NCI-H1417 treated with DMSO at 0.1 percent for 48 hours (cell line): Measurements from ENCODE around the gene STYXL1.

Experiments used
- DNase-seq: peaks from one replicate; lab custom pipeline; 2025; lab: John Stamatoyannopoulos, UW

STYXL1 gene

DNA sequence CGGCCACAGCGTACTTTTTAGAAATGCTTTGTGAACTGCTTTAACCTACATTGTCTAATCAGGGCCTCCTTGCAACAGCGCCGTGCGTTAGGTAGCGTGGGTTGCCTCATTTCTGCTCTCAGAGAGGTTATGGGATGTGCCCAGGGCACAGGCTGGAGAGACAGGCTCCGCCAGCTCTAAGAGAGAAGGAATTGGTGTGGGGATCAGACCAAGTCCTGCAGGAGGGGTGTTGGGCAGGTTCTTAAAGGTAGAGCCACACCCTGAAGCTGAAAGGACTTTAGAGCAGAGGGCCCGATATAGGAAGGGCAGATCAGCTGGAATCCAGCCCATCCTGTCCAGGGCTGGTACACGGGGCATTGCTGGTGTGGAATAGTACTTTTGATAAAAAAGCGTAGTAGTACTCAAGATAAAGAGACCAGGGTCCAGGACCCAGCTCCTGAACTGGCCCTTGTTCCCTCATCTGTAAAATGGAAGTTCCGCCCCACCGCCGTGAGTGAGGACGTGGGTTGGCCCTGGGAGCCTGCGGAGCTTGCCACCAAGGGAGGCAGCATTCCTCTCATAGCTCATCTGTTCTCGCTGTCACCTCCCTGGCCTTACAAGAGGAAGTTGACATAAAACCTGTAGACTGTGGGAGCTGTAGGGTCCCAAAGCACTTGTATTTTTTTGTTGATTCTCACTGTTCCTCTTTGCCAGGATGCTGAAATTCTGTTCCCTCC lies 90.6 kb downstream of the STYXL1 start:
- no peak for DNase-seq

DNA sequence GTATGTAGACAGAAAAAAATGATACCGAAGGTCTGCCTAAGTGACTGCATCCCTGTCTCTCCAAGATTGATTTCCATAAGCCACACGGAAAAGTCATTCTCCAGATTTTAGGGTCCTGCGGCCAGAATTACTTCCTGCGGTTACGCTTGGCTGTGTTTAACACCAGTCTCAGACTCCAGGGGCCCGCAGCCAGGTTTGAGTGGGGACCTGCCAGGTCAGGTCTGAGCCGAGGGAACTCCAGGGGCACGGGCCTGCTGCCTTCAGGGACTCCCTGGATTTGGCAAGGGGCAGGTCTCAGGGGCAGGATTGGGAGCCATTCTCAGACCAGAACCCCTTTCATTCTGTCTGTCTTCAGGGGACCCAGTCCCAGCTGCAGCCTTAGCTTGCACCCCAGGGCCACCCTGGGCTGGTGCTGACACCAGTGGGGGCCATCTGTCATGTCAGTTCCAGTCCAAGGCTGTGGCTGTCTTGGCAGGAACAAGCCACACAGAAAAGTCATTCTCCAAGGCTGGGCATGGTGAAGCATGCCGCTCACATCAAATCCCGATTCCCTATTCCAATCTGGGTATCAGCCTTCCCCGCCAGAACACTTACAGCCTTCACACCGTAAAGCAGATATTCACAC lies 92.4 kb downstream of the STYXL1 start:
- DNase-seq = no peak

DNA sequence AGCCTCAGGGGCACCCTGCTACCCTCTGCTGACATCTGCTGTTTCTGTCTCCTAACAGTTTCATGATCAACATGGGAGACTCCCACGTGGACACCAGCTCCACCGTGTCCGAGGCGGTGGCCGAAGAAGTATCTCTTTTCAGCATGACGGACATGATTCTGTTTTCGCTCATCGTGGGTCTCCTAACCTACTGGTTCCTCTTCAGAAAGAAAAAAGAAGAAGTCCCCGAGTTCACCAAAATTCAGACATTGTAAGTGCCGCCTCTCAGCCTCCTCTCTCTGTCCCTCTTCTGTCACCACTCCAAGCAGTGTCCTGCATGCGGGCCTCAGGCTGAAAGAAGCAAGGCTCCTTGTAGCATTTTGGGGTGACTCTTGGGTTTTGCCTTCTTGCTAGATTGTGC lies 93.9 kb downstream of the STYXL1 start:
- no peak for DNase-seq

DNA sequence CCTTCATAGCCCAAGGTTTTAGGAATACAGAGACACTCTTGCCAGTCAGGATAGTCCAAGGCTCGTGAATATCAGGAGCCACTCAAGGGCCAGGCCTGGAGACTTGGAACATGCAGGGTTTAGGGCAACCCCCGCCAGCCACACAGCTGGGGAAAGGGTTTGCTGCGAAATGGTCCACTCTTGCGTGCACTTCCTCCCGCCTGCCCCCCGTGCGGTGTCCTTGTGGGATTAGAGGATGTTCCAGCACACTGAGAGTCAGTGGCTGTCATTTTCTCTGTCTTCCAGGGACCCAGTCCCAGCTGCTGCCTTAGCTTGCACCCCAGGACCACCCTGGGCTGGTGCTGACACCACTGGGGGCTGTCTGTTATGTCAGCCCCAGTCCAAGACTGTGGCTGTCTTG lies 94.4 kb downstream of the STYXL1 start:
- no peak for DNase-seq

DNA sequence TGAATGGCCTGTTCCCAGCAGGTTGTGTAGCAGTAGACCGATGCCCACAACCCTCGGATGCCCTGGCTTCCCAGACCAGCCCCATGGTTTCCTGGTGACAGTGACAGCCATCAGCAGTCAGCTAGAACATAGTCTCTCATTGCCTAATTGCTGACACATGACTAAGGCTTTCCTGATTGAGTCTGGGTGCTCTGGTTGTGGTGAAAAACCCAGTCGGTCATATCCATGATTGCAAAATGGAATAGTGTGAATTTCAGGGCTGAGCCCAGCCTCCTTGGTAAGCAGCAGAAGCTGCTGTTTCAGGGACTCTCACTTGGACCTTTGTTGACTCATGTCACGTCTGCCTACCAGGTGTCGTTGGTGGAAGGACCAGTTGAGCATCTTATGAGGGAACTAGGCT lies 96.3 kb downstream of the STYXL1 start:
- no peak for DNase-seq

DNA sequence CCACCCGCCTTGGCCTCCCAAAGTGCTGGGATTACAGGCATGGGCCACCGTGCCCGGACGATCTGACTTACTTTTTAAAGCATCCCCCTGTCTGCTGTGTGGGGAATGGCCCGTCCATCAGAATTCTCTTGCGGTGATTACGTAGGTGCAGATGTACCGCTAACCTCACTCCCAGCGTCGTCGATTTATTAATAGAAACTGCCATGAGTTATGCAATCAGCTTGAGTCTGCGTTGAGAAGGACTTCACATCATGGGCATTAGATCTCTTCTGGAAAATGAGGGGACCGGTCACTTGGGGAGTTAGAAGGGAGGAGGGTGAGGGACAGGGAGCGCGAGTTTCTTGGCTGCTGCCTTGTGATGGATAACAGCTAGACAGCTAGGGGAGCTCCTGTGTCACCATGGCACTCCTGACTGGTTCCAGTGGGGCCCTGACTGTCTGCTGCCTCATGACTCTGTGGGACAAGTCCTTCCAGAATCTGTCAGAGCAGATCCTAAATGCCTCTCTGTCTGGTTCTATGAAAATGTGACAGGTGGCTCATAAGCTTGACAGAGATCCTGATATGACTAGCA lies 97.6 kb downstream of the STYXL1 start:
- no peak for DNase-seq

DNA sequence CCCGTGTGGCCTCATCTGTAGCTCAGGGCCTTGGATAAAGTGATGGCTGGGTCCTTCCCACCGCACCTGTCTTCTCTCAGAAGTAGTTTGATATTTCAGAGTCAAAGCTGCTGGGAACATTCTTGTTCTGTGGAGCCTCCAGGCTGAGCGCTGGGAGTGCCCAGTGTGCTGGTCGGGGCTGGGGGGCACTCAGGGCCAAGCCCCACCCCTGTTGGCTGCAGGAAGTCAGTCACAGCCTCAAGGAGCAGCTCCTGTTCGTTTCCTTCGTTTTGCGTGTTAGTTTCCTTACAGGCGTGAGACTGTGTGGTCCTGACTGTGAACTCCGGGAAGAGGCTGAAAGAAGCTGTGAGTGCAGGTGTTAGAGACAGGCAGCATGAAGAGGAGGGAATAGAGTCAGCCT lies 99.6 kb downstream of the STYXL1 start:
- no peak for DNase-seq
